Measurements from ENCODE around the gene CROCC2. TPM values are rescaled to one million over a fixed set of nuclear protein-coding genes. Genes with fewer than 3 reads are reported as not detected.

CROCC2 gene
- total RNA-seq, 1 experiment from 2014 or later: not detected

GRCh38 chr2:241037498-241037897 is 131.4 kb downstream of the CROCC2 start:
- no peak overlapping the region for H3K27ac ChIP-seq (ENCODE audit: low read depth, low read length)
- no peak for ATAC-seq
- no peaks in the 10 kb centered on the region for H3K9me2 ChIP-seq (ENCODE audit: insufficient read depth)
- H4K20me1 ChIP-seq (ENCODE audit: insufficient read depth): no peaks in the 10 kb centered on the region
- no peak for DNase-seq (ENCODE audit: low read depth, low spot score)
- ChIA-PET RAD21 (ENCODE audit: low non-redundant PET in 1 of 2, low total read pairs in 2 of 2, uncharacterized antibody in 2 of 2, unreplicated experiment in 2 of 2) (no interaction called here), CTCF (no interaction called here), POLR2A (no interaction called here)
- BruUV-seq (replicated peaks): no TSS peak
- H3K4me1 ChIP-seq (ENCODE audit: control insufficient read depth in 1 of 2, insufficient read depth in 2 of 2, low read length in 2 of 2): no peaks in the 10 kb centered on the region
- intact Hi-C loops (cut with micrococcal nuclease): no loop called here
- H3K4me3 ChIP-seq (replicated peaks in 1 of 2; ENCODE audit: low read depth in 1 of 2, low read length in 2 of 2): no peak overlapping the region
- H3K79me2 ChIP-seq (ENCODE audit: insufficient read depth, low read length): no peaks in the 10 kb centered on the region
- no peak overlapping the region for H3K9ac ChIP-seq (ENCODE audit: low read length)
- H3K9me3 ChIP-seq (ENCODE audit: control insufficient read depth in 1 of 2, insufficient read depth in 1 of 2, low read depth in 1 of 2, low read length in 2 of 2): no peaks in the 10 kb centered on the region
- no peak overlapping the region for H3K4me2 ChIP-seq (ENCODE audit: low read length)
- H3K27me3 ChIP-seq (ENCODE audit: insufficient read depth, low read length): no peaks in the 10 kb centered on the region
- no peak for TF ChIP-seq ZBTB33 (IDR thresholded peaks at IDR 0.05; ENCODE audit: extremely low read depth, insufficient replicate concordance, low read length)
- no peak for TF ChIP-seq EZH2phosphoT487 (IDR thresholded peaks at IDR 0.05; ENCODE audit: borderline replicate concordance)
- no peak for TF ChIP-seq EGR1 (IDR thresholded peaks at IDR 0.05; ENCODE audit: low read depth)
- TF ChIP-seq CEBPB (IDR thresholded peaks at IDR 0.05; ENCODE audit: low read depth): no peak
- no peak for TF ChIP-seq ATF3 (IDR thresholded peaks at IDR 0.05)
- TF ChIP-seq POLR2AphosphoS5 (IDR thresholded peaks at IDR 0.05; ENCODE audit: low read depth, low read length): no peak
- no peak for TF ChIP-seq SIN3A (IDR thresholded peaks at IDR 0.05; ENCODE audit: low read depth)
- TF ChIP-seq CTCF (IDR thresholded peaks at IDR 0.05 in 2 of 3, conservative IDR thresholded peaks at IDR 0.05 in 1 of 3; ENCODE audit: borderline replicate concordance in 1 of 3, insufficient read depth in 1 of 3, low read depth in 2 of 3, low read length in 2 of 3): no peak
- no peak for TF ChIP-seq RAD21 (IDR thresholded peaks at IDR 0.05; ENCODE audit: low read depth)
- no peak for TF ChIP-seq ZFX (IDR thresholded peaks at IDR 0.05)
- TF ChIP-seq TCF7L2 (IDR thresholded peaks at IDR 0.05; ENCODE audit: borderline replicate concordance, extremely low read depth, insufficient read depth, insufficient read length): no peak
- no peak for TF ChIP-seq YY1 (IDR thresholded peaks at IDR 0.05; ENCODE audit: extremely low read depth, insufficient replicate concordance, low read depth, low read length)
- no peak for TF ChIP-seq CBX3 (IDR thresholded peaks at IDR 0.05; ENCODE audit: low read depth)
- no peak for TF ChIP-seq FOSL1 (IDR thresholded peaks at IDR 0.05; ENCODE audit: low read depth)
- TF ChIP-seq EZH2 (IDR thresholded peaks at IDR 0.05): no peak
- TF ChIP-seq SP1 (IDR thresholded peaks at IDR 0.05; ENCODE audit: low read depth): no peak
- no peak for TF ChIP-seq POLR2A (IDR thresholded peaks at IDR 0.05; ENCODE audit: borderline replicate concordance, extremely low read depth, insufficient read depth, insufficient read length)
- H3K36me3 ChIP-seq (ENCODE audit: control insufficient read depth in 1 of 2, insufficient read depth in 2 of 2, low read length in 2 of 2): no peaks in the 10 kb centered on the region
- no peak overlapping the region for H2AFZ ChIP-seq (ENCODE audit: low read depth, low read length, poor library complexity, severe bottlenecking)
